ENCODE data around the gene RALGAPB.

Gene RALGAPB

GRCh38 chr20:38489181-38489580, 16.5 kb downstream of the RALGAPB start:
- H3K4me3 ChIP-seq (ENCODE audit: low read depth, low read length) = no peak overlapping the region
- no peak for TF ChIP-seq CTCF (IDR thresholded peaks at IDR 0.05; ENCODE audit: low read depth, low read length)
- no peak for TF ChIP-seq MAX (IDR thresholded peaks at IDR 0.05; ENCODE audit: low read depth, low read length)
- TF ChIP-seq MYC (IDR thresholded peaks at IDR 0.05; ENCODE audit: low read depth, low read length) = no peak
- no peak for TF ChIP-seq POLR2A (IDR thresholded peaks at IDR 0.05; ENCODE audit: extremely low read depth, insufficient read length)
- no peak for DNase-seq (ENCODE audit: low read depth)

- TF ChIP-seq CTCF (IDR thresholded peaks at IDR 0.05; ENCODE audit: low read depth, low read length) = no peak
- no peak for TF ChIP-seq MAX (IDR thresholded peaks at IDR 0.05; ENCODE audit: low read depth, low read length)
- TF ChIP-seq POLR2A (IDR thresholded peaks at IDR 0.05; ENCODE audit: extremely low read depth, insufficient read length) = no peak
- TF ChIP-seq MYC (IDR thresholded peaks at IDR 0.05; ENCODE audit: low read depth, low read length) = no peak
- no peak overlapping the region for H3K4me3 ChIP-seq (ENCODE audit: low read depth, low read length)
- DNase-seq (ENCODE audit: low read depth) = no peak
Observed at GRCh38 chr20:38497246-38497935, 24.7 kb downstream of the RALGAPB start.

- no peak overlapping the region for H3K4me3 ChIP-seq (ENCODE audit: low read depth, low read length)
- no peak for DNase-seq (ENCODE audit: low read depth)
- TF ChIP-seq POLR2A (IDR thresholded peaks at IDR 0.05; ENCODE audit: extremely low read depth, insufficient read length) (no peak), CTCF (IDR thresholded peaks at IDR 0.05; ENCODE audit: low read depth, low read length) (no peak), MAX (IDR thresholded peaks at IDR 0.05; ENCODE audit: low read depth, low read length) (no peak), MYC (IDR thresholded peaks at IDR 0.05; ENCODE audit: low read depth, low read length) (no peak)
Observed at GRCh38 chr20:38498909-38499308, 26.3 kb downstream of the RALGAPB start.

- H3K4me3 ChIP-seq (ENCODE audit: low read depth, low read length) = no peak overlapping the region
- DNase-seq (ENCODE audit: low read depth) = no peak
- no peak for TF ChIP-seq MYC (IDR thresholded peaks at IDR 0.05; ENCODE audit: low read depth, low read length)
- no peak for TF ChIP-seq CTCF (IDR thresholded peaks at IDR 0.05; ENCODE audit: low read depth, low read length)
- no peak for TF ChIP-seq POLR2A (IDR thresholded peaks at IDR 0.05; ENCODE audit: extremely low read depth, insufficient read length)
- TF ChIP-seq MAX (IDR thresholded peaks at IDR 0.05; ENCODE audit: low read depth, low read length) = no peak
Observed at GRCh38 chr20:38499366-38499765, 26.7 kb downstream of the RALGAPB start.

GRCh38 chr20:38501858-38502436, 29.3 kb downstream of the RALGAPB start:
- TF ChIP-seq POLR2A (IDR thresholded peaks at IDR 0.05; ENCODE audit: extremely low read depth, insufficient read length) (no peak), CTCF (IDR thresholded peaks at IDR 0.05; ENCODE audit: low read depth, low read length) (no peak), MAX (IDR thresholded peaks at IDR 0.05; ENCODE audit: low read depth, low read length) (no peak), MYC (IDR thresholded peaks at IDR 0.05; ENCODE audit: low read depth, low read length) (no peak)
- no peak overlapping the region for H3K4me3 ChIP-seq (ENCODE audit: low read depth, low read length)
- no peak for DNase-seq (ENCODE audit: low read depth)

All from NB4 (cell line).